ENCODE measurements around the gene GBA2.

The GBA2 gene

GRCh38 chr9:35757226-35757891 is 8.3 kb upstream of the GBA2 start:
- H2AFZ ChIP-seq (ENCODE audit: low read length), result no peak overlapping the region
- H2BK15ac ChIP-seq (ENCODE audit: low read length), result peak overlapping the region; percentile 61
- H2BK120ac ChIP-seq (ENCODE audit: low read depth, low read length), result no peak overlapping the region
- H3K18ac ChIP-seq (ENCODE audit: low read length), result peak overlapping the region; percentile 94
- H3K4me1 ChIP-seq (ENCODE audit: control insufficient read depth in 2 of 2, insufficient read depth in 1 of 2, low read depth in 1 of 2, low read length in 2 of 2), result peaks cover 3 to 5% of the 10 kb centered on the region in 2 donors
- H3K9me3 ChIP-seq (replicated peaks in 1 of 2; ENCODE audit: control insufficient read depth in 2 of 2, insufficient read depth in 1 of 2, low read depth in 1 of 2, low read length in 2 of 2), result no peaks in the 10 kb centered on the region
- H3K23ac ChIP-seq (ENCODE audit: low read depth, low read length, poor library complexity), result no peak overlapping the region
- H3K14ac ChIP-seq (ENCODE audit: low read length), result no peak overlapping the region
- peaks cover 2% of the 10 kb centered on the region for H3K79me1 ChIP-seq (ENCODE audit: low read depth, low read length)
- no CpG with 5 or more reads among the region's 20 CpGs for WGBS, 2 donors (ENCODE audit: extremely low coverage in 2 of 2, insufficient read length in 2 of 2, insufficient replicate concordance in 1 of 2)
- no peak overlapping the region for H3K4ac ChIP-seq (ENCODE audit: low read length)
- H2AK5ac ChIP-seq (ENCODE audit: low read depth, low read length), result no peak overlapping the region
- H3K4me3 ChIP-seq (ENCODE audit: low read length in 2 of 2), result peak overlapping the region; percentile 30 to 85
- H3K4me2 ChIP-seq (ENCODE audit: insufficient read depth, low read length, poor library complexity, severe bottlenecking), result peak overlapping the region; percentile 77
- no peak for DNase-seq (ENCODE audit: low spot score)
- peaks cover 17 to 44% of the 10 kb centered on the region in 2 donors for H3K36me3 ChIP-seq (replicated peaks in 1 of 2; ENCODE audit: control insufficient read depth in 2 of 2, insufficient read depth in 2 of 2, low read length in 2 of 2)
- peak overlapping the region; percentile 26 for H2BK5ac ChIP-seq (ENCODE audit: low read length)
- H2BK12ac ChIP-seq (ENCODE audit: low read length), result no peak overlapping the region
- peak overlapping the region; percentile 90 for H3K9ac ChIP-seq (ENCODE audit: low read depth, low read length, poor library complexity)
- H4K8ac ChIP-seq (ENCODE audit: low read depth, low read length), result no peak overlapping the region
- no peak overlapping the region for H4K91ac ChIP-seq (ENCODE audit: low read depth, low read length, poor library complexity)
- no peaks in the 10 kb centered on the region for H3K27me3 ChIP-seq (ENCODE audit: control insufficient read depth in 3 of 3, insufficient read depth in 3 of 3, low read depth in 1 of 3, low read length in 3 of 3)
- H3K27ac ChIP-seq (replicated peaks; ENCODE audit: low read length), result peak overlapping the region; percentile 92

GRCh38 chr9:35756275-35757225 is 7.5 kb upstream of the GBA2 start:
- DNase-seq (ENCODE audit: low spot score), result peak; percentile 63
- Histone ChIP-seq H2BK5ac (ENCODE audit: low read length) (peak overlapping the region; percentile 26), H4K91ac (ENCODE audit: low read depth, low read length, poor library complexity) (no peak overlapping the region)

GRCh38 chr9:35755071-35755470 is 6.0 kb upstream of the GBA2 start:
- Histone ChIP-seq H3K4me1 (ENCODE audit: control insufficient read depth in 2 of 2, insufficient read depth in 1 of 2, low read depth in 1 of 2, low read length in 2 of 2) (peaks cover 3% of the 10 kb centered on the region in 2 donors), H2AFZ (ENCODE audit: low read length) (no peak overlapping the region), H2BK12ac (ENCODE audit: low read length) (no peak overlapping the region), H2BK15ac (ENCODE audit: low read length) (no peak overlapping the region), H3K4me2 (ENCODE audit: insufficient read depth, low read length, poor library complexity, severe bottlenecking) (no peak overlapping the region), H4K8ac (ENCODE audit: low read depth, low read length) (no peak overlapping the region), H3K36me3 (replicated peaks in 1 of 2; ENCODE audit: control insufficient read depth in 2 of 2, insufficient read depth in 2 of 2, low read length in 2 of 2) (peaks cover 34 to 63% of the 10 kb centered on the region in 2 donors), H3K27me3 (ENCODE audit: control insufficient read depth in 3 of 3, insufficient read depth in 3 of 3, low read depth in 1 of 3, low read length in 3 of 3) (no peaks in the 10 kb centered on the region), H2BK120ac (ENCODE audit: low read depth, low read length) (no peak overlapping the region), H3K23ac (ENCODE audit: low read depth, low read length, poor library complexity) (no peak overlapping the region), H3K18ac (ENCODE audit: low read length) (no peak overlapping the region), H3K14ac (ENCODE audit: low read length) (no peak overlapping the region), H3K9me3 (replicated peaks in 1 of 2; ENCODE audit: control insufficient read depth in 2 of 2, insufficient read depth in 1 of 2, low read depth in 1 of 2, low read length in 2 of 2) (no peaks in the 10 kb centered on the region), H2AK5ac (ENCODE audit: low read depth, low read length) (no peak overlapping the region), H3K79me1 (ENCODE audit: low read depth, low read length) (no peaks in the 10 kb centered on the region), H4K91ac (ENCODE audit: low read depth, low read length, poor library complexity) (no peak overlapping the region), H3K4me3 (ENCODE audit: low read length in 2 of 2) (no peak overlapping the region), H2BK5ac (ENCODE audit: low read length) (no peak overlapping the region), H3K4ac (ENCODE audit: low read length) (no peak overlapping the region), H3K27ac (replicated peaks; ENCODE audit: low read length) (no peak overlapping the region), H3K9ac (ENCODE audit: low read depth, low read length, poor library complexity) (no peak overlapping the region)
- WGBS, 2 donors (ENCODE audit: extremely low coverage in 2 of 2, insufficient read length in 2 of 2, insufficient replicate concordance in 1 of 2), result no CpG with 5 or more reads among the region's 4 CpGs
- no peak for DNase-seq (ENCODE audit: low spot score)

More at GRCh38 chr9:35756275-35757225, 7.5 kb upstream of the GBA2 start:
- peak overlapping the region; percentile 61 for H2BK15ac ChIP-seq (ENCODE audit: low read length)
- H3K9me3 ChIP-seq (replicated peaks in 1 of 2; ENCODE audit: control insufficient read depth in 2 of 2, insufficient read depth in 1 of 2, low read depth in 1 of 2, low read length in 2 of 2), result no peaks in the 10 kb centered on the region
- WGBS, 2 donors (ENCODE audit: extremely low coverage in 2 of 2, insufficient read length in 2 of 2, insufficient replicate concordance in 1 of 2), result no CpG with 5 or more reads among the region's 48 CpGs
- H3K14ac ChIP-seq (ENCODE audit: low read length), result no peak overlapping the region
- H3K4ac ChIP-seq (ENCODE audit: low read length), result no peak overlapping the region
- H4K8ac ChIP-seq (ENCODE audit: low read depth, low read length), result no peak overlapping the region
- H3K79me1 ChIP-seq (ENCODE audit: low read depth, low read length), result no peaks in the 10 kb centered on the region
- peak overlapping the region; percentile 94 for H3K18ac ChIP-seq (ENCODE audit: low read length)
- peak overlapping the region; percentile 90 for H3K9ac ChIP-seq (ENCODE audit: low read depth, low read length, poor library complexity)
- peak overlapping the region; percentile 60 for H2AK5ac ChIP-seq (ENCODE audit: low read depth, low read length)
- peak overlapping the region; percentile 77 for H3K4me2 ChIP-seq (ENCODE audit: insufficient read depth, low read length, poor library complexity, severe bottlenecking)
- H3K4me1 ChIP-seq (ENCODE audit: control insufficient read depth in 2 of 2, insufficient read depth in 1 of 2, low read depth in 1 of 2, low read length in 2 of 2), result peaks cover 1 to 3% of the 10 kb centered on the region in 2 donors
- no peak overlapping the region for H2AFZ ChIP-seq (ENCODE audit: low read length)
- no peaks in the 10 kb centered on the region for H3K27me3 ChIP-seq (ENCODE audit: control insufficient read depth in 3 of 3, insufficient read depth in 3 of 3, low read depth in 1 of 3, low read length in 3 of 3)
- H2BK12ac ChIP-seq (ENCODE audit: low read length), result no peak overlapping the region
- H2BK120ac ChIP-seq (ENCODE audit: low read depth, low read length), result no peak overlapping the region
- peak overlapping the region; percentile 92 for H3K27ac ChIP-seq (replicated peaks; ENCODE audit: low read length)
- peak overlapping the region; percentile 30 to 85 for H3K4me3 ChIP-seq (ENCODE audit: low read length in 2 of 2)
- H3K36me3 ChIP-seq (replicated peaks in 1 of 2; ENCODE audit: control insufficient read depth in 2 of 2, insufficient read depth in 2 of 2, low read length in 2 of 2), result peaks cover 25 to 52% of the 10 kb centered on the region in 2 donors
- peak overlapping the region; percentile 77 for H3K23ac ChIP-seq (ENCODE audit: low read depth, low read length, poor library complexity)

GRCh38 chr9:35754264-35754663 is 5.2 kb upstream of the GBA2 start, which contains the start of gene MSMP:
Gene MSMP, minus strand, starts transcription at chr9:35754276. Its CDS starts 147 bp downstream, at chr9:35754129.
- Histone ChIP-seq H3K4ac (ENCODE audit: low read length) (no peak within 1 kb of the TSS), H3K4me3 (ENCODE audit: low read length in 2 of 2) (no peak within 1 kb of the TSS), H3K9me3 (replicated peaks in 1 of 2; ENCODE audit: control insufficient read depth in 2 of 2, insufficient read depth in 1 of 2, low read depth in 1 of 2, low read length in 2 of 2) (no peaks in the 10 kb centered on the region), H2AK5ac (ENCODE audit: low read depth, low read length) (no peak within 1 kb of the TSS), H3K18ac (ENCODE audit: low read length) (no peak within 1 kb of the TSS), H3K79me1 (ENCODE audit: low read depth, low read length) (peaks cover 5% of the 10 kb centered on the region), H3K4me2 (ENCODE audit: insufficient read depth, low read length, poor library complexity, severe bottlenecking) (no peak within 1 kb of the TSS), H4K8ac (ENCODE audit: low read depth, low read length) (no peak within 1 kb of the TSS), H3K23ac (ENCODE audit: low read depth, low read length, poor library complexity) (no peak within 1 kb of the TSS), H3K27me3 (ENCODE audit: control insufficient read depth in 3 of 3, insufficient read depth in 3 of 3, low read depth in 1 of 3, low read length in 3 of 3) (no peaks in the 10 kb centered on the region), H2BK15ac (ENCODE audit: low read length) (no peak within 1 kb of the TSS), H4K91ac (ENCODE audit: low read depth, low read length, poor library complexity) (no peak within 1 kb of the TSS), H3K4me1 (ENCODE audit: control insufficient read depth in 2 of 2, insufficient read depth in 1 of 2, low read depth in 1 of 2, low read length in 2 of 2) (peaks cover 7% of the 10 kb centered on the region in 2 donors), H3K36me3 (replicated peaks in 1 of 2; ENCODE audit: control insufficient read depth in 2 of 2, insufficient read depth in 2 of 2, low read length in 2 of 2) (peaks cover 34 to 63% of the 10 kb centered on the region in 2 donors), H3K9ac (ENCODE audit: low read depth, low read length, poor library complexity) (no peak within 1 kb of the TSS), H2BK120ac (ENCODE audit: low read depth, low read length) (no peak within 1 kb of the TSS), H3K27ac (replicated peaks; ENCODE audit: low read length) (no peak within 1 kb of the TSS), H2AFZ (ENCODE audit: low read length) (no peak within 1 kb of the TSS), H3K14ac (ENCODE audit: low read length) (no peak within 1 kb of the TSS), H2BK12ac (ENCODE audit: low read length) (no peak within 1 kb of the TSS), H2BK5ac (ENCODE audit: low read length) (no peak within 1 kb of the TSS)
- WGBS, 2 donors (ENCODE audit: extremely low coverage in 2 of 2, insufficient read length in 2 of 2, insufficient replicate concordance in 1 of 2), result no CpG with 5 or more reads among the region's 3 CpGs
- no peak for DNase-seq (ENCODE audit: low spot score)

Measured in neuronal stem cell (in vitro differentiated cells).